HG03159 (cell line): ENCODE measurements around the gene H1-8.
"Not testable (repeated sequence)": the region's sequence is repeated elsewhere in the genome, so short reads cannot be mapped to it uniquely, and the experiment has no call there.

Experiments
- ATAC-seq: cut with Tn5 transposase; IDR thresholded peaks from one replicate; pipeline ENCODE4 v1.9.1; 2021; ENCODE audit warnings: mild to moderate bottlenecking, moderate library complexity; ENCODE audit not compliant: unreplicated experiment

The H1-8 gene

GRCh38 chr3:129531699-129532098 is 11.3 kb upstream of the H1-8 start:
- ATAC-seq, result no peak

- ATAC-seq, result no peak
These were observed 10.7 kb upstream of the H1-8 start for GRCh38 chr3:129532261-129532660.

- ATAC-seq, result no peak
These were observed 9.6 kb upstream of the H1-8 start for GRCh38 chr3:129533406-129533805.

- ATAC-seq, result no peak
These were observed 8.4 kb upstream of the H1-8 start for GRCh38 chr3:129534428-129535027.

GRCh38 chr3:129535075-129535474 is 7.9 kb upstream of the H1-8 start:
- ATAC-seq, result no peak

GRCh38 chr3:129536374-129536667 is 6.7 kb upstream of the H1-8 start:
- ATAC-seq, result no peak

- ATAC-seq, result no peak
These were observed 6.2 kb upstream of the H1-8 start for GRCh38 chr3:129536804-129537203.

- ATAC-seq, result no peak
These were observed 3.8 kb upstream of the H1-8 start for GRCh38 chr3:129539206-129539605.

- ATAC-seq, result no peak
These were observed 2.0 kb upstream of the H1-8 start for GRCh38 chr3:129540776-129541516.

- no peak for ATAC-seq
These were observed 228 bp upstream of the H1-8 start for GRCh38 chr3:129542747-129543146.

- no peak for ATAC-seq
These were observed 1.0 kb downstream of the H1-8 start for GRCh38 chr3:129543999-129544398.

GRCh38 chr3:129545951-129546350 is 3.0 kb downstream of the H1-8 start:
- ATAC-seq, result not testable (repeated sequence)

- ATAC-seq, result no peak
These were observed 4.3 kb downstream of the H1-8 start for GRCh38 chr3:129547241-129547640.

GRCh38 chr3:129548104-129548965 is 5.4 kb downstream of the H1-8 start:
- no peak for ATAC-seq

GRCh38 chr3:129549006-129549800 is 6.2 kb downstream of the H1-8 start:
- ATAC-seq, result no peak

- no peak for ATAC-seq
These were observed 6.8 kb downstream of the H1-8 start for GRCh38 chr3:129549805-129550204.

GRCh38 chr3:129552287-129553050 is 9.5 kb downstream of the H1-8 start:
- no peak for ATAC-seq

GRCh38 chr3:129553171-129553570 is 10.2 kb downstream of the H1-8 start:
- no peak for ATAC-seq

GRCh38 chr3:129553719-129554118 is 10.7 kb downstream of the H1-8 start:
- ATAC-seq, result no peak

GRCh38 chr3:129554356-129555152 is 11.6 kb downstream of the H1-8 start:
- ATAC-seq, result no peak
